Skin epidermis (tissue), 12 donors: ENCODE results near the gene ERG28.
A peak's percentile ranks its signal among the peaks of the same experiment; 100 is the strongest.

Source experiments
- H3K27ac ChIP-seq, 21 experiments: fragments of 200-600 bp; sonication (generic) in 11 of 21; one replicate each; pipeline ENCODE4 v1.5.0; 2020; ENCODE audit warnings: mild to moderate bottlenecking in 3 of 21, inconsistent platforms in 2 of 21, moderate library complexity in 2 of 21
- H3K4me3 ChIP-seq, 7 experiments: fragments of 200-600 bp; sonication (generic) in 2 of 7; one replicate each; pipeline ENCODE4 v1.5.0; 2020; ENCODE audit warnings: inconsistent platforms in 2 of 7, mild to moderate bottlenecking in 2 of 7, moderate library complexity in 1 of 7

ERG28 gene

GRCh38 chr14:75662966-75663365, 2.3 kb upstream of the ERG28 start:
- Histone ChIP-seq H3K27ac (no peak overlapping the region), H3K4me3 (no peak overlapping the region)

GRCh38 chr14:75661499-75661814, 781 bp upstream of the ERG28 start:
- Histone ChIP-seq H3K27ac (peak overlapping the region in 20 of 21 experiments; percentile 43 to 93 (median 84)), H3K4me3 (peak overlapping the region; percentile 63 to 98 (median 79))

- Histone ChIP-seq H3K4me3 (peak overlapping the region; percentile 63 to 98 (median 79)), H3K27ac (peak overlapping the region in 17 of 21 experiments; percentile 2 to 93 (median 83))
Observed at GRCh38 chr14:75660238-75660629, 442 bp downstream of the ERG28 start.

GRCh38 chr14:75658957-75659356, 1.7 kb downstream of the ERG28 start:
- no peak overlapping the region for H3K27ac ChIP-seq
- no peak overlapping the region for H3K4me3 ChIP-seq

- Histone ChIP-seq H3K4me3 (no peak overlapping the region), H3K27ac (no peak overlapping the region)
Observed at GRCh38 chr14:75657331-75657730, 3.3 kb downstream of the ERG28 start.

- H3K4me3 ChIP-seq = no peak overlapping the region
- no peak overlapping the region for H3K27ac ChIP-seq
Observed at GRCh38 chr14:75655235-75655634, 5.4 kb downstream of the ERG28 start.

GRCh38 chr14:75654127-75654732, 6.4 kb downstream of the ERG28 start:
- no peak overlapping the region for H3K27ac ChIP-seq
- H3K4me3 ChIP-seq = no peak overlapping the region

- H3K27ac ChIP-seq = no peak overlapping the region
- H3K4me3 ChIP-seq = no peak overlapping the region
Observed at GRCh38 chr14:75653563-75653962, 7.1 kb downstream of the ERG28 start.

GRCh38 chr14:75650253-75651058, 10.2 kb downstream of the ERG28 start:
- Histone ChIP-seq H3K4me3 (no peak overlapping the region), H3K27ac (no peak overlapping the region)

- Histone ChIP-seq H3K27ac (no peak overlapping the region), H3K4me3 (no peak overlapping the region)
Observed at GRCh38 chr14:75649773-75650172, 10.9 kb downstream of the ERG28 start.

- no peak overlapping the region for H3K4me3 ChIP-seq
Observed at GRCh38 chr14:75649337-75649736, 11.3 kb downstream of the ERG28 start.

GRCh38 chr14:75648066-75648838, 12.4 kb downstream of the ERG28 start:
- Histone ChIP-seq H3K27ac (no peak overlapping the region), H3K4me3 (no peak overlapping the region)

More at GRCh38 chr14:75649337-75649736, 11.3 kb downstream of the ERG28 start:
- H3K27ac ChIP-seq = no peak overlapping the region

- Histone ChIP-seq H3K27ac (no peak overlapping the region), H3K4me3 (no peak overlapping the region)
Observed at GRCh38 chr14:75647640-75648039, 13.0 kb downstream of the ERG28 start.

GRCh38 chr14:75646762-75647161, 13.9 kb downstream of the ERG28 start:
- Histone ChIP-seq H3K4me3 (no peak overlapping the region), H3K27ac (no peak overlapping the region)

- H3K4me3 ChIP-seq = no peak overlapping the region
- H3K27ac ChIP-seq = no peak overlapping the region
Observed at GRCh38 chr14:75645056-75645455, 15.6 kb downstream of the ERG28 start.

GRCh38 chr14:75643985-75644384, 16.7 kb downstream of the ERG28 start:
- H3K27ac ChIP-seq = no peak overlapping the region
- no peak overlapping the region for H3K4me3 ChIP-seq

GRCh38 chr14:75640876-75641275, 19.8 kb downstream of the ERG28 start:
- H3K4me3 ChIP-seq = no peak overlapping the region

GRCh38 chr14:75636100-75636692, 24.5 kb downstream of the ERG28 start:
- no peak overlapping the region for H3K4me3 ChIP-seq
- peak overlapping the region in 1 of 21 experiments; percentile 6 for H3K27ac ChIP-seq

More at GRCh38 chr14:75640876-75641275, 19.8 kb downstream of the ERG28 start:
- H3K27ac ChIP-seq = peak overlapping the region in 3 of 21 experiments; percentile 9 to 51 (median 10)

- Histone ChIP-seq H3K4me3 (no peak overlapping the region), H3K27ac (peak overlapping the region in 1 of 21 experiments; percentile 36)
Observed at GRCh38 chr14:75634848-75635247, 25.8 kb downstream of the ERG28 start.

GRCh38 chr14:75631453-75631831, 29.2 kb downstream of the ERG28 start:
- no peak overlapping the region for H3K4me3 ChIP-seq
- H3K27ac ChIP-seq = no peak overlapping the region
